ENCODE results near the gene ASXL1. TPM values are rescaled to one million over a fixed set of nuclear protein-coding genes. Genes with fewer than 3 reads are reported as not detected.
A peak's percentile ranks its signal among the peaks of the same experiment; 100 is the strongest.

The ASXL1 gene
- polyA plus RNA-seq, 3 donors = 1.8 to 47.1 (median 2.8) TPM

GRCh38 chr20:32447136-32448027, 89.3 kb downstream of the ASXL1 start:
- Histone ChIP-seq H3K9ac (ENCODE audit: insufficient read depth, low read length, poor library complexity, severe bottlenecking) (no peak overlapping the region), H3K4me2 (replicated peaks; ENCODE audit: extremely low read depth, low read length, poor library complexity, severe bottlenecking) (no peak overlapping the region), H3K79me2 (ENCODE audit: insufficient read depth, low read length) (no peaks in the 10 kb centered on the region), H4K20me1 (ENCODE audit: insufficient read depth, low read length) (peaks cover 30% of the 10 kb centered on the region), H3K27me3 (ENCODE audit: control insufficient read depth in 2 of 2, insufficient read depth in 2 of 2, low read length in 2 of 2) (no peaks in the 10 kb centered on the region), H3K36me3 (replicated peaks in 1 of 2; ENCODE audit: control insufficient read depth in 1 of 2, insufficient read depth in 2 of 2, low read length in 2 of 2) (peaks cover 29 to 85% of the 10 kb centered on the region in 2 donors), H3K27ac (ENCODE audit: low read depth in 1 of 2, low read length in 2 of 2) (no peak overlapping the region), H3K4me3 (replicated peaks in 1 of 3; ENCODE audit: low read depth in 2 of 3, low read length in 3 of 3) (no peak overlapping the region), H2AFZ (ENCODE audit: insufficient read depth, low read depth, low read length, poor library complexity, severe bottlenecking) (no peak overlapping the region), H3K9me3 (replicated peaks in 1 of 2; ENCODE audit: control insufficient read depth in 1 of 2, insufficient read depth in 1 of 2, low read length in 2 of 2) (no peaks in the 10 kb centered on the region), H3K4me1 (ENCODE audit: control insufficient read depth in 1 of 2, insufficient read depth in 2 of 2, low read length in 2 of 2) (peaks cover 23 to 26% of the 10 kb centered on the region in 2 donors)
- Mint-ChIP-seq H3K9me3 (peaks cover 0 to 2% (median 0%) of the 10 kb centered on the region in 7 donors), H3K4me3 (no peak overlapping the region), H3K36me3 (peaks cover 58 to 66% of the 10 kb centered on the region in 2 donors), H3K27ac (peak overlapping the region in 2 of 7 donors; percentile 32 to 35), H3K4me1 (peaks cover 34% of the 10 kb centered on the region), H3K27me3 (ENCODE audit: low read depth in 3 of 3) (peaks cover 0 to 4% (median 0%) of the 10 kb centered on the region in 3 donors)
- TF ChIP-seq CTCF (IDR thresholded peaks at IDR 0.05) = no peak
- intact Hi-C loops (cut with micrococcal nuclease) = no loop called here
- DNase-seq = no peak
- WGBS (ENCODE audit: insufficient coverage) = 71% methylated on average over 4 of the region's 22 CpGs

- H3K4me2 ChIP-seq (replicated peaks; ENCODE audit: extremely low read depth, low read length, poor library complexity, severe bottlenecking) = no peak overlapping the region
- H3K27me3 ChIP-seq (ENCODE audit: control insufficient read depth in 2 of 2, insufficient read depth in 2 of 2, low read length in 2 of 2) = no peaks in the 10 kb centered on the region
- H3K27ac ChIP-seq (ENCODE audit: low read depth in 1 of 2, low read length in 2 of 2) = peak overlapping the region in 1 of 2 donors; percentile 52
- no peaks in the 10 kb centered on the region for H3K79me2 ChIP-seq (ENCODE audit: insufficient read depth, low read length)
- no peaks in the 10 kb centered on the region for H3K9me3 ChIP-seq (replicated peaks in 1 of 2; ENCODE audit: control insufficient read depth in 1 of 2, insufficient read depth in 1 of 2, low read length in 2 of 2)
- no peak overlapping the region for H3K4me3 Mint-ChIP-seq
- H3K4me1 ChIP-seq (ENCODE audit: control insufficient read depth in 1 of 2, insufficient read depth in 2 of 2, low read length in 2 of 2) = peaks cover 23 to 26% of the 10 kb centered on the region in 2 donors
- H3K27ac Mint-ChIP-seq = peak overlapping the region in 2 of 7 donors; percentile 32
- peaks cover 39 to 85% of the 10 kb centered on the region in 2 donors for H3K36me3 ChIP-seq (replicated peaks in 1 of 2; ENCODE audit: control insufficient read depth in 1 of 2, insufficient read depth in 2 of 2, low read length in 2 of 2)
- intact Hi-C loops (cut with micrococcal nuclease) = no loop called here
- 97% methylated on average over 6 of the region's 13 CpGs for WGBS (ENCODE audit: insufficient coverage)
- H3K9ac ChIP-seq (ENCODE audit: insufficient read depth, low read length, poor library complexity, severe bottlenecking) = no peak overlapping the region
- H3K9me3 Mint-ChIP-seq = peaks cover 0 to 2% (median 0%) of the 10 kb centered on the region in 7 donors
- no peak for TF ChIP-seq CTCF (IDR thresholded peaks at IDR 0.05)
- peaks cover 32% of the 10 kb centered on the region for H4K20me1 ChIP-seq (ENCODE audit: insufficient read depth, low read length)
- H3K27me3 Mint-ChIP-seq (ENCODE audit: low read depth in 3 of 3) = peaks cover 0 to 4% (median 0%) of the 10 kb centered on the region in 3 donors
- no peak overlapping the region for H3K4me3 ChIP-seq (replicated peaks in 1 of 3; ENCODE audit: low read depth in 2 of 3, low read length in 3 of 3)
- H2AFZ ChIP-seq (ENCODE audit: insufficient read depth, low read depth, low read length, poor library complexity, severe bottlenecking) = no peak overlapping the region
- peaks cover 64 to 73% of the 10 kb centered on the region in 2 donors for H3K36me3 Mint-ChIP-seq
- no peak for DNase-seq
- H3K4me1 Mint-ChIP-seq = peaks cover 34% of the 10 kb centered on the region
These were observed 90.3 kb downstream of the ASXL1 start for GRCh38 chr20:32448306-32449056.
